Germinal center (tissue), 1 donor: ENCODE results near the gene PRKG1.

Source experiments
- DNase-seq: peaks from one replicate; pipeline ENCODE4 v3.0.0; 2012; ENCODE audit warnings: mixed read lengths, low spot score

The PRKG1 gene

DNA sequence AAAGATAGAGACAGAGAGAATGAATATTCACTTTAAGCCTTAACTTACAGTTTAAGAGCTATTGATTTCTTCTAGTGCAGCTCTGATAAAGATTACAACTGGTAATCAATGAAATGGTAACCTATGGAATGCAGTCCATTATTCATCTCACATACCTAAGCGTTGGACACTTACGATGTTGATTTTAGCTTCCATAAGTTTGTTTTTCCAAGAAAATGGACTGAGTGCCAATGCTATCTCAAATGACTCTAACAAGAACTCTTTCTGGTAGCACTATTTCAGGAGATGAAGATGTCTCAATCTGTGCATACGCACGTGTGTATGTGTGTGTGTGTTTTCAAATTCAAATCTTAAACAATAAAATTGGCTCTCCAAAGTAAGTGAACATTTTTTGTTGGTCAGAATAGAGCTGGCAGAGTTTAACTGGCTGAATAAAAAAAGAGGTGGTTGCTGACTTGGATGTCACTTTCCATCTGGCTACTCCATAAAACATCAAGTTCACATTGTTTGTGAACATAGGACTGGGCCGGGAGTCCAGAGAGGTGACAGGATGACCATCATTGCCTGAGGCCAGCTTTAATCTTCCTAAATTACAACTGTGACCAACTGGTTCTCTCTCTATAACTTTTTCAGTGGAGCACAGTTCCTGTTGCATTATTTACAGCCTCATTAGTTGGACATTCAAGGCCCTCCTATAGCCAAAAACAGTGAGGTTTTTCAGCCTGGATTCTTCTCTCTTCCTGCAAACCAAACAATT, 732.0 kb downstream of the PRKG1 start:
- no peak for DNase-seq

DNA sequence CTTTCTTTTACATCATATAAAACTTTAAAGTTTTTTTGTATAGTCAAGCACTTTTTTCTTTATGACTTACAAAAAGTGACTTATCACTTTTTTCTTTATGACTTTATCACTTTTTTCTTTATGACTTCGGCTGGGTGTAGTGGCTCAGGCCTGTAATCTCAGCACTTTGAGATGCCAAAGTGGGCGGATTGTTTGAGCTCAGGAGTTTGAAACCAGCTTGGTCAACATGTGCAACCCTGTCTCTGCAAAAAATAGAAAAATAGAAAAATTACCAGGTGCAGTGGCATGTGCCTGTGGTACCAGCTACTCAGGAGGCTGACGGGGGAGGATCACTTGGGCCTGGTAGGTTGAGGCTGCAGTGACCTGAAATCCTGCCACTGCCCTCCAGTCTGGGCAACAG, 733.9 kb downstream of the PRKG1 start:
- DNase-seq, result no peak

DNA sequence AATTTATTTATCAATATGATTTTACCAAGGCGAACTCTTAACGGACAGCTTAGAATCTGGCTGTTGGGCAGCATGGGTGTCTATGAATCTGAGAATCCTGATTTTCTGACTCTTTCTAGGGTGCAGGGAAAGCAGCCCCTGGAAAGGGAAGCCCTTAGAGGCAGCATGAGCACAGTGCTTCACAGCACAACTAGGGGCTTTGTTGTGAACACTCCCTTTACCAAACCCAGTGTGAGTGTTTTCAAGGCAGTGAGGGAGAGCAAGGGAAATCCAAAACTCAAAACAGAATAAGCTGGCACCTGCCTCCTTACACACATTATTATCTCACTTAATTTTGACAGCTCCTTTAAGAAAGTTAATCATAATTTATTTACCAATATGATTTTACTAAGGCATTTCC, 741.4 kb downstream of the PRKG1 start:
- DNase-seq, result no peak

DNA sequence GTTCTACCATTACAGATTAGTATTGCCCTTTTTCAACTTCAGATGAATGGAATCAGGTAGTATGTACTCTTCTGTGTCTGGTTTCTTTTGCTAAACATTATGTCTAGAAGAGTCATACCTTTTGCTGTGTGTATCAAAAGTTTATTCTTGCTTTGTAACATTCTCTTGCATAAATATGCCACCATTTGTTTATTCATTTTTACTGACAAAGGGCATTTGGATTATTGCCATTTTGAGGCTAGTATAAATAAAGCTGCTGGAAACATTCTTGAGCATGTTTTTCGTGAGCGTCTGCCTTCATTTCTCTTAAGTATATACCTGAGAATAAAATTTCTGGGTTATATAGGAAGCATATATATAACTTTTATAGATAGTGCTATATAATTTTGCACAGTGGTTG, 746.8 kb downstream of the PRKG1 start:
- DNase-seq, result no peak

GRCh38 chr10:51821745-51822144, 747.5 kb downstream of the PRKG1 start:
- no peak for DNase-seq

GRCh38 chr10:51832652-51833383, 758.5 kb downstream of the PRKG1 start:
- DNase-seq, result no peak

GRCh38 chr10:51834548-51834947, 760.3 kb downstream of the PRKG1 start:
- DNase-seq, result no peak

DNA sequence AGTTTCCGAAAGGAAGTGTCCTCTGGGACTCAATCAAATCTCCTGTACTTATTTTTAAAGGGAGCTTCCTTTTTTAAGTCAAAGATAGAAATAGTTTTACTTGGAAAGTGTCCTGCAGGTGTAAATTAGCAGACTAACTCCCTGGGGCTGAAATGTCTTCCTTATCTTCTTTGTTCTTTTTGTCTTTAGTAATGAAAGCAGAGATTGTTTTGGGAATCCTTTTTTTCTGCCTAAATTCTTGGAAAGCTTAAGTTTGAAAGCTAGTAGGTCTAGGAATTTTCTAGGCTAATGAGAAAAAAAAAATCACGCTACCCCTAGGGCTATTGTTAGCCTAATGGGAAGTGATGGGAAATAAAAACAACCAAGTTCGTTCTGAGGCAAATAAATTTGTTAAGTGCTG, 764.2 kb downstream of the PRKG1 start:
- DNase-seq, result no peak

DNA sequence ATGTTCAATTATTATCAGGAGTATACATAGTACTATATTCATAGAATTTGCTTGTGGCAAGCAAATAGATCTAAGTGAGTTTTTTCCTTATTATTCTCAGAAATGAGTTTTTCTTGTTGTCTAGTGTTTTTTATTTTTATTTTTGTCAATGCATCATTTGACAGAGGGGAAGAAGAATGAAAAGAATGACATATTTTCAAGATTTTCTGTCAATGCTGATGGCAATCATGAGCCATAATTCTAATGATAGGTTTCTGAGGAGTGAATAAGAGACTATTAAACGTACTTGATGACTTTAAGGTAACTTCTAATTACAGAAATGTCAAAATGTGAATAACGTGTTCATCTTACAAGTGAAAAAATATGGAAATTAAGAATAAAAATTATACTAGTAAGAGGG, 769.7 kb downstream of the PRKG1 start:
- no peak for DNase-seq

- DNase-seq, result no peak
Measured at GRCh38 chr10:51846856-51847506, 772.7 kb downstream of the PRKG1 start.

DNA sequence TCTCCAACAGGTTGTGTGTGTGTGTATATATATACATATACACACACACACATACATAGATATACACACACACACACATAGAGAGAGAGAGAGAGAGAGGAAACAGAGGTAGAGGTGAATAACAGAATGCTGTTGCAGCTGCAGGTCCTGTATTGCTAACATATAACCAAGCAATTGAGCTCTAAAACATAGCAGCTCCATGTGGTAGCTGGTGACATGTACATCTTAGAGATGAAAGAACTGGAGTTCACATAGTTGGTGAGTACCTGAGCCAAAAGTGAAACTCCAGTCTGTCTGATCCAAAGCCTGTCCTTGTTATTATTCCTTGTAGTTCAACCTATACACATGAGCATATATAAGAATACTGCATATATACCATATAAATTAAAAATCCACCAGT, 778.0 kb downstream of the PRKG1 start:
- no peak for DNase-seq

DNA sequence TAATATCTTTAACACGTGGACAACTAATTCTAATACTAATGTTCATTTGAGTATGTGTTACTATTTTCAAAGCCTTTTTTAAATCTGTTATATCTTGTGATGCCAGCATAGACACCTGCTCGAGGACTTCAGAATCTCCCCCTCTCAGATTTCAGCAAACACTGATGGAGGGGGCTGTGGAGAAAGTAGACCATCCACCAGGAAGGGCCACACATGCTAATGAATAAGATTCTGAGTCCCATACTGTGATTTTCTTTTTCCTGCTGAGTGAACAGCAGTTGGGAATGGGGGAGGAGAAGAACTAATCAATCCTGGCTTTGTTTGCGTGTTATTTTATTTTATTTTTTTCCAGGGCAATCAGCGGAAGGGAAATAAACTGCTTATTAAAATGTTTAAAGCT, 783.0 kb downstream of the PRKG1 start:
- no peak for DNase-seq

- no peak for DNase-seq
Measured at GRCh38 chr10:51860257-51860656, 786.0 kb downstream of the PRKG1 start.

DNA sequence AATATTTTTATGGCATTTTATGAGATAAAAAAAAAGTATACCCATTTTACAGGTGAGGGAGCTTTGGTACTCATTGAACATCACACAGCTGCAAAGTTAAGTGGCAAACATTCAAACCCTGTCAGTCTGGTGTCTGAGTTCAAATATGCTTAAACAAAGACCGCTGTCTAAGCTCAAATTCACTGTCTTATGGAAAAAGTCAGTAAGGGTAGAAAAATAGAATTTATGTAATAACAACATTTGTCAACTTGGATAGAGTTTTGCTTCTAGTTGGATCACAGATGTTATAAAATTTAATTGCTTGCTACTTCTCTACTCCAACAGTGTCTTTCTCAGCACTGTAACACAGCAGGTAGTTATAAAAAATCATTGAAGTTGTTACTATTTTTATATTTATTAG, 786.8 kb downstream of the PRKG1 start:
- DNase-seq, result no peak

- DNase-seq, result no peak
Measured at GRCh38 chr10:51861731-51862130, 787.4 kb downstream of the PRKG1 start.

GRCh38 chr10:51862149-51862548, 787.9 kb downstream of the PRKG1 start:
- DNase-seq, result no peak

GRCh38 chr10:51867956-51868355, 793.7 kb downstream of the PRKG1 start:
- DNase-seq, result no peak

GRCh38 chr10:51874131-51874530, 799.8 kb downstream of the PRKG1 start:
- no peak for DNase-seq

GRCh38 chr10:51875610-51876009, 801.3 kb downstream of the PRKG1 start:
- DNase-seq, result no peak

GRCh38 chr10:51876503-51876902, 802.2 kb downstream of the PRKG1 start:
- no peak for DNase-seq

GRCh38 chr10:51876979-51877378, 802.7 kb downstream of the PRKG1 start:
- DNase-seq, result no peak

DNA sequence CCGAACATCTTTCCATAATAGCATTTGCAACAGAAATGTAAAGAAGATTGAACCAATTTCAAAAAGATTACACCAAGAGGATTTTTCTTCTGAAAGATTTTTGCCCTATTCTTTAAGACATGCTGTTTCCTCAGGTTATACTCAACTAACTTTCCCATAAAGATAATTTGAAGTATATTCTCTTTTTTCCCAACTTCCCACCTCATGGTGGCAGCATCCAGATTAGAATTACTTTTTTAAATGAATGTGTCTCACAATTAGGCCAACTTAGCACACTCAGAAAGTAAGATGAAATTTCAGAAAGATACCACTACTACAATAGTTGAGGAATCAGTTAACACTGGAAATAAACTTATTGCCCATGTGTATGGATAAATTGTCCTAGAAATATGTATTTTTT, 803.3 kb downstream of the PRKG1 start:
- DNase-seq, result no peak

GRCh38 chr10:51878695-51879094, 804.4 kb downstream of the PRKG1 start:
- no peak for DNase-seq
